MM.1S (cell line): ENCODE measurements around the gene SDCBP2.

ENCODE experiments used
- DNase-seq: peaks from one replicate; pipeline ENCODE4 v3.0.0-alpha.2; 2015
- H2AFZ ChIP-seq: fragments of 300-600 bp; sonication (generic); 2 replicates; pipeline ENCODE4 v1.6.0; 2016; ENCODE audit warnings: antibody characterized with exemption, low read length
- H3F3A ChIP-seq: fragments of 300-600 bp; sonication (generic); 2 replicates; pipeline ENCODE4 v1.6.1; 2016; ENCODE audit warnings: mild to moderate bottlenecking, antibody characterized with exemption, low read length, moderate library complexity, mixed read lengths; ENCODE audit not compliant: insufficient read depth
- H3K27ac ChIP-seq: fragments of 300-600 bp; sonication (generic); 2 replicates; pipeline ENCODE4 v1.5.1; 2016; ENCODE audit warnings: mild to moderate bottlenecking, low read length
- H3K27me3 ChIP-seq: fragments of 300-600 bp; sonication (generic); replicated peaks from 2 replicates; pipeline ENCODE4 v1.6.0; 2016; ENCODE audit warnings: low read length; ENCODE audit not compliant: insufficient read depth
- H3K36me3 ChIP-seq: fragments of 300-600 bp; sonication (generic); replicated peaks from 2 replicates; pipeline ENCODE4 v1.6.1; 2016; ENCODE audit warnings: mild to moderate bottlenecking, low read length, mixed read lengths; ENCODE audit not compliant: insufficient read depth
- H3K4me1 ChIP-seq: fragments of 300-600 bp; sonication (generic); 2 replicates; pipeline ENCODE4 v1.6.1; 2016; ENCODE audit warnings: low read length, mixed read lengths
- H3K4me2 ChIP-seq: fragments of 300-600 bp; sonication (generic); 2 replicates; pipeline ENCODE4 v1.6.0; 2016; ENCODE audit warnings: low read depth, low read length
- H3K4me3 ChIP-seq: fragments of 300-600 bp; sonication (generic); 2 replicates; pipeline ENCODE4 v1.5.1; 2016; ENCODE audit warnings: low read length, mixed read lengths
- H3K79me2 ChIP-seq: fragments of 300-600 bp; sonication (generic); 2 replicates; pipeline ENCODE4 v1.6.1; 2016; ENCODE audit warnings: mixed run types, low read length, mixed read lengths
- H3K9ac ChIP-seq: fragments of 300-600 bp; sonication (generic); 2 replicates; pipeline ENCODE4 v1.6.1; 2016; ENCODE audit warnings: low read length, mixed read lengths
- H3K9me2 ChIP-seq: fragments of 300-600 bp; sonication (generic); replicated peaks from 2 replicates; pipeline ENCODE4 v1.6.1; 2016; ENCODE audit warnings: mild to moderate bottlenecking, low read length, mixed read lengths; ENCODE audit not compliant: insufficient read depth
- H3K9me3 ChIP-seq: fragments of 300-600 bp; sonication (generic); replicated peaks from 2 replicates; pipeline ENCODE4 v1.6.1; 2016; ENCODE audit warnings: mild to moderate bottlenecking, low read length, mixed read lengths; ENCODE audit not compliant: insufficient read depth
- H4K20me1 ChIP-seq: fragments of 300-600 bp; sonication (generic); 2 replicates; pipeline ENCODE4 v1.6.1; 2016; ENCODE audit warnings: mild to moderate bottlenecking, low read length, moderate library complexity, mixed read lengths; ENCODE audit not compliant: insufficient read depth
- CTCF ChIP-seq: fragments of 300-600 bp; sonication (generic); IDR thresholded peaks from 2 replicates; pipeline ENCODE4 v1.5.1; 2016; ENCODE audit warnings: antibody characterized with exemption, low read length, mixed read lengths
- EZH2 ChIP-seq: fragments of 300-600 bp; sonication (generic); optimal IDR thresholded peaks from 2 replicates; pipeline ENCODE3; 2017; ENCODE audit warnings: low read depth, mild to moderate bottlenecking, antibody characterized with exemption, low read length, mixed read lengths
- EZH2phosphoT487 ChIP-seq: fragments of 300-600 bp; sonication (generic); IDR thresholded peaks from 2 replicates; pipeline ENCODE4 v1.6.1; 2018; ENCODE audit warnings: antibody characterized with exemption, low read length

Gene SDCBP2

GRCh38 chr20:1301031-1301529, 27.9 kb downstream of the SDCBP2 start:
- Histone ChIP-seq H3K36me3 (no peaks in the 10 kb centered on the region), H3K4me3 (no peak overlapping the region), H3K27me3 (no peaks in the 10 kb centered on the region), H3F3A (no peaks in the 10 kb centered on the region), H4K20me1 (no peaks in the 10 kb centered on the region), H3K27ac (no peak overlapping the region), H3K79me2 (no peaks in the 10 kb centered on the region), H3K9ac (no peak overlapping the region), H3K4me2 (no peak overlapping the region), H3K4me1 (no peaks in the 10 kb centered on the region), H2AFZ (no peak overlapping the region), H3K9me3 (no peaks in the 10 kb centered on the region), H3K9me2 (no peaks in the 10 kb centered on the region)
- no peak for DNase-seq
- TF ChIP-seq EZH2phosphoT487 (no peak), CTCF (no peak), EZH2 (no peak)

- Histone ChIP-seq H3K27ac (no peak overlapping the region), H3K79me2 (no peaks in the 10 kb centered on the region), H3K27me3 (no peaks in the 10 kb centered on the region), H3K9me2 (no peaks in the 10 kb centered on the region), H3K4me3 (no peak overlapping the region), H3K9ac (no peak overlapping the region), H3K4me2 (no peak overlapping the region), H3K9me3 (no peaks in the 10 kb centered on the region), H4K20me1 (no peaks in the 10 kb centered on the region), H3K4me1 (no peaks in the 10 kb centered on the region), H3K36me3 (no peaks in the 10 kb centered on the region), H3F3A (no peaks in the 10 kb centered on the region), H2AFZ (no peak overlapping the region)
- TF ChIP-seq CTCF (no peak), EZH2 (no peak), EZH2phosphoT487 (no peak)
- no peak for DNase-seq
Observed at GRCh38 chr20:1300083-1300840, 28.7 kb downstream of the SDCBP2 start.

- no peaks in the 10 kb centered on the region for H3K36me3 ChIP-seq
- H2AFZ ChIP-seq = no peak overlapping the region
- no peaks in the 10 kb centered on the region for H3K27me3 ChIP-seq
- no peaks in the 10 kb centered on the region for H4K20me1 ChIP-seq
- H3K9ac ChIP-seq = no peak overlapping the region
- H3K27ac ChIP-seq = no peak overlapping the region
- H3K4me1 ChIP-seq = no peaks in the 10 kb centered on the region
- TF ChIP-seq CTCF = peak; percentile 46
- TF ChIP-seq EZH2phosphoT487 = no peak
- no peak overlapping the region for H3K4me3 ChIP-seq
- H3K9me3 ChIP-seq = no peaks in the 10 kb centered on the region
- H3K79me2 ChIP-seq = no peaks in the 10 kb centered on the region
- H3K4me2 ChIP-seq = no peak overlapping the region
- DNase-seq = peak; percentile 40
- no peaks in the 10 kb centered on the region for H3F3A ChIP-seq
- H3K9me2 ChIP-seq = no peaks in the 10 kb centered on the region
Observed at GRCh38 chr20:1299522-1299921, 29.4 kb downstream of the SDCBP2 start.
